Endothelial cell of umbilical vein (primary cell): ENCODE results near the gene PDGFA.

Experiments used
- MYC ChIP-seq: IDR thresholded peaks from one replicate; pipeline ENCODE4 v1.6.1; 2011; ENCODE audit warnings: mild to moderate bottlenecking, low read depth, low read length
- POLR2A ChIP-seq: IDR thresholded peaks from 2 replicates; pipeline ENCODE4 v1.6.1; 2012; ENCODE audit warnings: low read depth, mild to moderate bottlenecking, control low read depth, low read length
- TF ChIP-seq, protein P1 (sequence below), 2 donors: IDR thresholded peaks; 1 replicate in 1 of 2; 2 replicates in 1 of 2; pipeline ENCODE4 v1.5.1; 2011; ENCODE audit warnings: low read length in 2 of 2, mild to moderate bottlenecking in 2 of 2, moderate library complexity in 2 of 2, control low read depth in 1 of 2, inconsistent platforms in 1 of 2, low read depth in 1 of 2; ENCODE audit not compliant: insufficient read depth in 1 of 2; ENCODE audit errors: extremely low read depth in 1 of 2

DNA sequence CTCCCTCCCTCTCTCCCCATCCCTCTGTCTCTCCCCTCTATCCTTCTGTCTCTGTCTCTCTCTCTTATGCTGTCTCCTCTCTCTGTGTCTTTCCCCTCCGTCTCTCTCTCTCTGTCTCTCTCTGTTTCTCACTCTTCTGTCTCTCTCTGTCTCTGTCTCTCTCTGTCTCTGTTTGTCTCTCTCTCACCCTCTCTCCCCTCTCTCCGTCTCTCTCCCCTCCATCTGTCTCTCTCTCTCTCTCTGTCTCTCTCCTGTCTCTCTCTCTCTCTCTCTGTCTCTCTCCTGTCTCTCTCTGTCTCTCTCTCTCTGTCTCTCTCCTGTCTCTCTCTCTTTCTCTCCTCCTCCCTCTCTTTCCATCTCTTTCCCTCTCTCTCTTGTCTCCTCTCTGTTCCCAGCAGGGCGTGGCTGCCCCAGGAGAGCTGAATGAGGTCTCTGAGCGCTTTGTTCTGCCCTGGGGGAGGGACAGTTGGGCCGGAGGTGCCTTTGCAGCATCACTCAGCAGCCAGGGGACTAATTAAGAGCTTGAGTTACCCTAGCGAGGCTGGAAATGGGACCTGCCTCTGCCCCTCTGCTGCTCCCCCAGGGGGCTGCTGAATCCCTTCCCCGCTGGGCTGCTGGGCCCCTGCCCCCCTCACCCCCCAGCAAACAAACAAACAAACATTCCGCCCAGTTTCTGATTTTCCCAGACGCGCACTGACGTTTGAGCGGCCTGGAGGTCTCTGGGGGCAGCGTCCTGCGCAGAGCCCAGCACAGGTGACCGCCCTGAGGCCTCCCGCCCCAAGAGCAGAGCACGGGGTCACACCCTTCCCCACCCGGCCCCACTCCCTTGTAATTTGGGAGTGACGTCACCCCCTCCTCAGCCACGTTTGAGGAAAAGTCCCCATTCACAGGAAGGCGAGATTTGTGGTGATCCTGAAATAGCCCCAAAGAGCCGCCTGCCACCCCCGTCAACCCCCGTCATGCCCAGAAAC is 68.1 kb downstream of the PDGFA start:
- TF ChIP-seq, protein P1, sequence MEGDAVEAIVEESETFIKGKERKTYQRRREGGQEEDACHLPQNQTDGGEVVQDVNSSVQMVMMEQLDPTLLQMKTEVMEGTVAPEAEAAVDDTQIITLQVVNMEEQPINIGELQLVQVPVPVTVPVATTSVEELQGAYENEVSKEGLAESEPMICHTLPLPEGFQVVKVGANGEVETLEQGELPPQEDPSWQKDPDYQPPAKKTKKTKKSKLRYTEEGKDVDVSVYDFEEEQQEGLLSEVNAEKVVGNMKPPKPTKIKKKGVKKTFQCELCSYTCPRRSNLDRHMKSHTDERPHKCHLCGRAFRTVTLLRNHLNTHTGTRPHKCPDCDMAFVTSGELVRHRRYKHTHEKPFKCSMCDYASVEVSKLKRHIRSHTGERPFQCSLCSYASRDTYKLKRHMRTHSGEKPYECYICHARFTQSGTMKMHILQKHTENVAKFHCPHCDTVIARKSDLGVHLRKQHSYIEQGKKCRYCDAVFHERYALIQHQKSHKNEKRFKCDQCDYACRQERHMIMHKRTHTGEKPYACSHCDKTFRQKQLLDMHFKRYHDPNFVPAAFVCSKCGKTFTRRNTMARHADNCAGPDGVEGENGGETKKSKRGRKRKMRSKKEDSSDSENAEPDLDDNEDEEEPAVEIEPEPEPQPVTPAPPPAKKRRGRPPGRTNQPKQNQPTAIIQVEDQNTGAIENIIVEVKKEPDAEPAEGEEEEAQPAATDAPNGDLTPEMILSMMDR (IDR thresholded peaks at IDR 0.05; ENCODE audit: extremely low read depth in 1 of 2, insufficient read depth in 1 of 2, low read depth in 1 of 2, low read length in 2 of 2) = no peak
- TF ChIP-seq POLR2A (no peak), MYC (no peak)
